Smooth muscle cell (in vitro differentiated cells): ENCODE measurements around the gene PNO1. TPM values are rescaled to one million over a fixed set of nuclear protein-coding genes. Genes with fewer than 3 reads are reported as not detected.
"Not testable (repeated sequence)": the region's sequence is repeated elsewhere in the genome, so short reads cannot be mapped to it uniquely, and the experiment has no call there.

ENCODE experiments used
- DNase-seq: peaks from one replicate; lab custom pipeline; 2025; ENCODE audit not compliant: unreplicated experiment; lab: John Stamatoyannopoulos, UW
- H2AFZ ChIP-seq: fragments of 200-600 bp; sonication (generic); 2 replicates; pipeline ENCODE4 v1.6.0; 2016; ENCODE audit warnings: antibody characterized with exemption, low read depth, mild to moderate bottlenecking
- H3F3A ChIP-seq: fragments of 200-600 bp; sonication (generic); 2 replicates; pipeline ENCODE4 v1.6.0; 2017; ENCODE audit warnings: antibody characterized with exemption, low read depth
- H3K27ac ChIP-seq: fragments of 200-600 bp; sonication (generic); 2 replicates; pipeline ENCODE4 v1.5.1; 2016; ENCODE audit warnings: low read depth, mild to moderate bottlenecking
- H3K27me3 ChIP-seq: fragments of 200-600 bp; sonication (generic); 2 replicates; pipeline ENCODE4 v1.6.1; 2016; ENCODE audit warnings: low read depth, mild to moderate bottlenecking
- H3K36me3 ChIP-seq: fragments of 200-600 bp; sonication (generic); 2 replicates; pipeline ENCODE4 v1.5.1; 2016; ENCODE audit warnings: low read depth
- H3K4me1 ChIP-seq: fragments of 200-600 bp; sonication (generic); 2 replicates; pipeline ENCODE4 v1.5.1; 2016; ENCODE audit warnings: low read depth
- H3K4me2 ChIP-seq: fragments of 200-600 bp; sonication (generic); 2 replicates; pipeline ENCODE4 v1.6.0; 2016; ENCODE audit warnings: mild to moderate bottlenecking
- H3K4me3 ChIP-seq: fragments of 200-600 bp; sonication (generic); 2 replicates; pipeline ENCODE4 v1.5.1; 2016; ENCODE audit warnings: mild to moderate bottlenecking
- H3K79me2 ChIP-seq: fragments of 200-600 bp; sonication (generic); 2 replicates; pipeline ENCODE4 v1.6.0; 2016; ENCODE audit warnings: low read depth, mild to moderate bottlenecking
- H3K9ac ChIP-seq: fragments of 200-600 bp; sonication (generic); 2 replicates; pipeline ENCODE4 v1.6.0; 2016; ENCODE audit warnings: low read depth
- H3K9me3 ChIP-seq: fragments of 200-600 bp; sonication (generic); replicated peaks from 2 replicates; pipeline ENCODE4 v1.5.1; 2016; ENCODE audit warnings: low read depth
- H4K20me1 ChIP-seq: fragments of 200-600 bp; sonication (generic); 2 replicates; pipeline ENCODE4 v1.6.0; 2016; ENCODE audit warnings: low read depth
- WGBS: methylation state at CpG from one replicate; pipeline ENCODE4 v1.1.7; 2016; ENCODE audit warnings: low lambda C conversion rate; 5-methylcytosine and 5-hydroxymethylcytosine counted together
- polyA plus RNA-seq: library from polyadenylated mRNA; unstranded; fragments of >200 nt; fragmentation: Nextera tagmentation; extraction: Ambion mirVana; gene quantifications from 2 replicates; pipeline ENCODE4 v1.2.1, GENCODE V29; 2016
- total RNA-seq: library from RNA; depleted of rRNA; stranded (reverse); fragments of >200 nt; gene quantifications from 2 replicates; pipeline ENCODE4 v1.2.3, GENCODE V29; 2014
- TF ChIP-seq, protein P1 (sequence below): fragments of 200-600 bp; sonication (generic); IDR thresholded peaks from 2 replicates; pipeline ENCODE4 v1.5.1; 2017; ENCODE audit warnings: borderline replicate concordance, mild to moderate bottlenecking, antibody characterized with exemption; ENCODE audit not compliant: insufficient read depth, poor library complexity, severe bottlenecking

Gene PNO1
- total and polyA plus RNA-seq, 2 experiments from 2014 or later = 12.9 to 19.2 TPM

DNA sequence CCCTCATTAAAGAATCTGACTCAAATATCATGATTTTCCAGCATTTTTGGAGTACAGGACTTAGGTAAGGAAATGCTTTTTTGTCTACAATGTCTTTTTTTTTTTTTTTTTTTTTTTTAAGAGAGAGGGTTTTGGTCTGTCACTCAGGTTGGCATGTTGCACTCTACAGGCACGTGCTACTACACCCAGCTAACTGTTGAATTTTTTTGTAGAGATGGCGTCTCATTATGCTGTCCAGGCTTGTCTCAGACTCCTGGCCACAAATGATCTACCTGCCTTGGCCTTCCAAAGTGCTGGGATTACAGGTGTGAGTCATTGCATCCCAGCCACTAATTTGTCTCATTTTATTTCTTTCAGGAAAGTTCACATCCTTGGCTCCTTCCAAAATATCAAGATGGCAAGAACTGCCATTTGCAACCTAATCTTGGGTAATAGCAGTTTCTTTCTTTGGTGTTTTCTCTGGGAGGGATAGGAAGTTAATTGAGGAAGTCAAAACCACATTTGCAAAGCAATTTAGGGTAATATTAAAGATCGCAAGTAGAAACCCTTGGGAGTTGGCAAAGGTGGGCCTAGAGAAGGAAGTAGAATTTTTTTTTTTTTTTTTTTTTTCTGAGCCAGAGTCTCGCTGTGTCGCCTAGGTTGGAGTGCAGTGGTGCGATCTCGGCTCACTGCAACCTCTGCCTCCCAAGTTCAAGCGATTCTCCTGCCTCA lies 15.5 kb downstream of the PNO1 start:
- DNase-seq = no peak
- Histone ChIP-seq H3K4me1 (no peaks in the 10 kb centered on the region), H3K36me3 (no peaks in the 10 kb centered on the region), H4K20me1 (no peaks in the 10 kb centered on the region), H3K9ac (no peak overlapping the region), H3F3A (peaks cover 12% of the 10 kb centered on the region), H2AFZ (no peak overlapping the region), H3K27me3 (no peaks in the 10 kb centered on the region), H3K27ac (no peak overlapping the region), H3K9me3 (no peaks in the 10 kb centered on the region), H3K79me2 (no peaks in the 10 kb centered on the region), H3K4me3 (no peak overlapping the region), H3K4me2 (no peak overlapping the region)
- 92% methylated on average over 8 of the region's 8 CpGs for WGBS
- TF ChIP-seq, protein P1, sequence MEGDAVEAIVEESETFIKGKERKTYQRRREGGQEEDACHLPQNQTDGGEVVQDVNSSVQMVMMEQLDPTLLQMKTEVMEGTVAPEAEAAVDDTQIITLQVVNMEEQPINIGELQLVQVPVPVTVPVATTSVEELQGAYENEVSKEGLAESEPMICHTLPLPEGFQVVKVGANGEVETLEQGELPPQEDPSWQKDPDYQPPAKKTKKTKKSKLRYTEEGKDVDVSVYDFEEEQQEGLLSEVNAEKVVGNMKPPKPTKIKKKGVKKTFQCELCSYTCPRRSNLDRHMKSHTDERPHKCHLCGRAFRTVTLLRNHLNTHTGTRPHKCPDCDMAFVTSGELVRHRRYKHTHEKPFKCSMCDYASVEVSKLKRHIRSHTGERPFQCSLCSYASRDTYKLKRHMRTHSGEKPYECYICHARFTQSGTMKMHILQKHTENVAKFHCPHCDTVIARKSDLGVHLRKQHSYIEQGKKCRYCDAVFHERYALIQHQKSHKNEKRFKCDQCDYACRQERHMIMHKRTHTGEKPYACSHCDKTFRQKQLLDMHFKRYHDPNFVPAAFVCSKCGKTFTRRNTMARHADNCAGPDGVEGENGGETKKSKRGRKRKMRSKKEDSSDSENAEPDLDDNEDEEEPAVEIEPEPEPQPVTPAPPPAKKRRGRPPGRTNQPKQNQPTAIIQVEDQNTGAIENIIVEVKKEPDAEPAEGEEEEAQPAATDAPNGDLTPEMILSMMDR = no peak

DNA sequence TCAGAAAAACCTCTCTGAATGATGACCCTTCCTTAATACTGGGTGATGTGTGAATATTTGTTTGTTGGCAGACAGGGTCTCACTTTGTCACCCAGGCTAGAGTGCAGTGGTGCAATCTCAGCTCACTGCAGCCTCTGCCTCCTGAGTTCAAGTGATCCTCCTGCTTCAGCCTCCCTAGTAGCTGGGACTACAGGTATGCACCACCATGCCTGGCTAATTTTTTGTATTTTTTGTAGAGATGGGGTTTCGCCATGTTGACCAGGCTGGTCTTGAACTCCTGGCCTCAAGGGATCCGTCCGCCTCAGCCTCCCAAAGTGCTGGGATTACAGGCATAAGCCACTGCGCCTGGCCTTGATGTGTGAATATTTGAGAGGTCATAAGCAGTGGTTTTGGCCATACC lies 17.5 kb downstream of the PNO1 start:
- H3F3A ChIP-seq = peaks cover 20% of the 10 kb centered on the region
- not testable (repeated sequence) for DNase-seq, H3K9ac ChIP-seq, H3K27me3 ChIP-seq, H3K36me3 ChIP-seq, H4K20me1 ChIP-seq, H3K4me3 ChIP-seq, H3K4me1 ChIP-seq, H3K79me2 ChIP-seq, H3K27ac ChIP-seq, H2AFZ ChIP-seq, H3K9me3 ChIP-seq, H3K4me2 ChIP-seq
- WGBS = 92% methylated on average over 4 of the region's 4 CpGs

DNA sequence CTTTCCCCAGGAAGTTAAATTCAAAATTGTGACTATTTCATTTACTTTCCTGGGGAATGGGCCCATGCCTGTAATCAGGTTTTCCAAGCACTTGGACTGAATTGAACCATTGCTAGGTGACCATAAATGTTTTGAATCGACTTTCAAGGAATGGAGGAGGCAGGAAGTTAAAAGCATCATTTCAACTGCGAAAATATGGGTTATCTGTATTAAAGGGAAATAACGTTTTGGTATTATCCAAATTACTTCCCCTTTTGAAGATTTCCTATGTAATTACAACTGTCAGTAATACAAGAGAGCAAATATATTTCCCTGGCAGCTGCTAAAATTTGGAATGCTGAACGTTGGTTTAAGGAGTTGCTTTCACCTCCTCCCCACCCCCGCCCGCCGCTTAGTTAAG lies 19.0 kb downstream of the PNO1 start:
- no peak overlapping the region for H2AFZ ChIP-seq
- no peak overlapping the region for H3K9ac ChIP-seq
- H3K36me3 ChIP-seq = no peaks in the 10 kb centered on the region
- H3F3A ChIP-seq = peaks cover 20% of the 10 kb centered on the region
- H3K4me2 ChIP-seq = no peak overlapping the region
- H3K27ac ChIP-seq = no peak overlapping the region
- no peaks in the 10 kb centered on the region for H3K9me3 ChIP-seq
- no peaks in the 10 kb centered on the region for H3K79me2 ChIP-seq
- TF ChIP-seq, protein P1 = no peak
- H3K27me3 ChIP-seq = no peaks in the 10 kb centered on the region
- no peak for DNase-seq
- WGBS = 93% methylated on average over 7 of the region's 7 CpGs
- no peaks in the 10 kb centered on the region for H3K4me1 ChIP-seq
- no peak overlapping the region for H3K4me3 ChIP-seq
- H4K20me1 ChIP-seq = peaks cover 7% of the 10 kb centered on the region

DNA sequence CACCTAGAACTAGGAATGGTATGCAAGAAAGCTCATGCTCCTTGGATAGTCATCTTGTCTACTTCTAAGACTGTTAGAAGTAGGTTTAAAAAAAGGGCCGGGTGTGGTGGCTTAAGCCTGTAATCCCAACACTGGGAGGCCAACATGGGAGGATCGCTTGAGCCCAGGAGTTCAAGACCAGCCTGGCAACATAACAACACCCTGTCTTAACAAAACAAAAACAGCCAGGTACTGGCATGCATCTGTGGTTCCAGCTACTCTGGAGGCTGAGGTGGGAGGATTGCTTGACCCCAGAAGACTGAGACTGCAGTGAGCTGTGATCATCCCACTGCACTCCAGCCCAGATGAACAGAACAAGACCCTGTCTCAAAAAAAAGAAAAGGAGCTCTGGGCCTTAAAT lies 19.9 kb downstream of the PNO1 start:
- WGBS = 46% methylated on average over 2 of the region's 2 CpGs
- Histone ChIP-seq H3K4me3 (no peak overlapping the region), H2AFZ (no peak overlapping the region), H3F3A (peaks cover 25% of the 10 kb centered on the region), H3K9ac (no peak overlapping the region), H3K4me1 (no peaks in the 10 kb centered on the region), H3K9me3 (no peaks in the 10 kb centered on the region), H3K4me2 (no peak overlapping the region), H3K27ac (no peak overlapping the region), H4K20me1 (peaks cover 7% of the 10 kb centered on the region), H3K36me3 (no peaks in the 10 kb centered on the region), H3K27me3 (no peaks in the 10 kb centered on the region), H3K79me2 (no peaks in the 10 kb centered on the region)
- no peak for DNase-seq
- TF ChIP-seq, protein P1 = no peak
